Renal cortical epithelial cell (primary cell): ENCODE results near the gene FGF7. TPM values are rescaled to one million over a fixed set of nuclear protein-coding genes. Genes with fewer than 3 reads are reported as not detected.
A peak's percentile ranks its signal among the peaks of the same experiment; 100 is the strongest.
"Not testable (repeated sequence)": the region's sequence is repeated elsewhere in the genome, so short reads cannot be mapped to it uniquely, and the experiment has no call there.

Source experiments
- DNase-seq: peaks from one replicate; pipeline ENCODE4 v3.0.0-alpha.2; 2011; ENCODE audit warnings: low read depth
- total RNA-seq: library from RNA; depleted of rRNA; stranded (reverse); fragments of >200 nt; gene quantifications from 2 replicates; pipeline ENCODE4 v1.2.3, GENCODE V29; 2014

Gene FGF7
- total RNA-seq, 1 donor from 2014 or later: 0.15 TPM

DNA sequence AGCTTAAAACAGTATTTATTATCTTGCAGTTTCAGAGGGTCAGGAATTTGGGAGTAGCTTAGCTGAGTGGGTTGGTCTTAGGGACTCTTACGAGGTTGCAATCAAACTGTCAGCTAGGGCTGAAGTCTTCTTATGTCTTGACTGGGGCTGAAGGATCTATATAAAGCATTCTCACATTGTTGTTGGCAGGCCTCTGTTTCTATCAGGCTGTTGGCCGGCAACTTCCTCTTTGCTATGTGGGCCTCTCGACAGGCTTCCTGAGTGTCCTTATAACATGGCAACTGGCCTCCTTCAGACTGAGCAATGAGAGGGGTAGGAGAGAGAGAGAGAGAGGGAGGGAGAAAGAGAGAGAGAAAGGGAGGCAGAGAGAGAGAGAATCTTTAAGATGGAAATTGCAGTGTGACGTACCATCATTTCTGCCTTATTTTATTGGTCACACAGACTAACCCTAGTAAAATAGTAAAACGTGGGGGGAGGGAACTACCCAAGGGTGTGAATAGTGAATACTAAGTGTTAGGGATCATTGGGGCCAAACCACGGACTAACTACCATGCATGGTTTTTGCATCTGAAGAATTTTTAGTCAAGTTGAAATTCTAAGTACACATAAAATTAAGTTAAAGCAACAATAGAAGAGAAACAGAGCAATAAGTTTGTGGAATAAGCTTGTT is 16.1 kb downstream of the FGF7 start:
- DNase-seq: peak; percentile 3

DNA sequence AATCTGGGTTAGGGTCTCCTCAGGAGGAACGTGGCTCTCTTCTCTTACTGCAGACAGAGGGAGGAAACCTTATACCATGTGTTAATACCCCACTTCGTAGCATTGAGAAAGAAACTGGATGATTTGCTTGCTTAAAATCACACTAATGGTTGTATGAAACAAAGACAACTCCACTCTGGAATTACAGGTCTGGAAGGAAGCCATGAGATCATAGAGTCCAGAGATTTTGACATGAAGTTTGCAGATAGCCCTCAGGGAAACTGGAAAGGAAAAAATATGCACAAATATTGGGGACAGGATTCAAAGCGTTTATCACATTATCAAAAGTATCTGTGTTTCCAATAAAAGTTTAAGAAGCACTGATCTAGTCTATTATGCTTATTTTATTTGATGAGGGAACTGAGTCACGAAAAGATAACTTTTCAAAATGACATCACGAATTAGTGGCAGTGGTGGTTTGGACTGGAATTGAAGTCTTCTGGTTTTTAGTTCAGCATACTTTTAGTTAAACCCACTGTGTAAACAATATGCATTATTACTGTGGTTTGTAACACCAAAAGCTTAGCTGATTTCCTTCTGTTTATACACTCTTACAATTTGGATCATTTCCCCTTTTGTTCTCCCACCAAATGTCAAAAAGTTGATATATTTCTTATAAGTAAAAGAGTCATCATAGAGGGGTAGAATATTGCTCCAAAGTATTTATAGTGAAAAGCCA is 16.8 kb downstream of the FGF7 start:
- DNase-seq: peak; percentile 3

DNA sequence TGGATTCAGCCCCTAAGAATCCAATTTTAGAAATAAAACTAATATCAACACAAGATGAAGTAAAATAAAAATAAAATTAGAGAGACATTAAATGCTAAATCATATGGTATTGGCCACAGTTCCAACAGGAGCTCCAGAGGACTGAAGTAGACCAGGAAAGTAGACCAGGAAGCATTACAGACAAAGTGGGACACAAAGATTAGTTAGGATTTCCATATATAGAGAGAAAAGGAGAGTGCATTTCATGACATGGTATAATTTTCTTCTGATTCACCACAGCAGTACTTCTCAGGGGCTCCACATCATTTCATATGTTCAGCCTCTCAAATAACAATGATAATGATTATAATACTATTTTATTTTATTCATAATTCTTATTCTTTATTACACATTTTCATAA is 18.3 kb downstream of the FGF7 start:
- DNase-seq: no peak

DNA sequence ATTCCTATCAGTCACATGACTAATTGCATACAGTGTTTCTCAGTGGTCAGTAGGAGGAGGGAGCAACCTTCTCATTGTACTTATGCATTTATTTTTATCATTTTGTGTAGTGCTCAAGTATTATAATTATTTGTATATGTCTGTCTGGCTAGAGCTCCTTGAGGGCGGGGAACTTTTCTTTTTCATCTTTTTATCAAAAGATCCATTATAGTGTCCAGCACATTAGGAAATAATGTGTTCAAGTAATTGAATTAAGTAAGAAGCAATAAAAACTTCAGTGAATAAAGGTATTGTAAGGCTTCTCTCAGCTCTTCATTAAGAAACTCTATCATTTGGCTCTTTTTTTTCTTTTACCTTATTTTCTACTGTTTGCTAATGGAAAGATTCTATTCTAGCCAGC is 18.8 kb downstream of the FGF7 start:
- DNase-seq: no peak

DNA sequence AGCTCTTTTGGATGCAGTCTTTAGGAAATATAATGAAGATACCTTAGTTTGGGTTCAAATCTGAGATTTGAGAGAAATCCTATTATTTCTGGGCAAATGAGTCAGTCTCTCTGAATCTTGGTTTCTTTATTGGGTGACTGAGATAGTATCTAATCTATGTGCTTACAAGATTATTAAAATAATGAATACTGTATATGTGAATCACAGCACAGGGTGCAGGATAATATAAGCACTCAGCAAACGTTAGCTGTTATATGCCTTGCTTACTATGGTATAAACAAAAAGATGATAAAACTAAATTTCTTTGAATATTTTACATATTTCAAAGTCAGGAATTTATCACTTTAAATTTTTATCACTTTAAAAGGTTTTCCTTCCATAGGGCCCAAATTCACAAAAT is 29.6 kb downstream of the FGF7 start:
- no peak for DNase-seq

DNA sequence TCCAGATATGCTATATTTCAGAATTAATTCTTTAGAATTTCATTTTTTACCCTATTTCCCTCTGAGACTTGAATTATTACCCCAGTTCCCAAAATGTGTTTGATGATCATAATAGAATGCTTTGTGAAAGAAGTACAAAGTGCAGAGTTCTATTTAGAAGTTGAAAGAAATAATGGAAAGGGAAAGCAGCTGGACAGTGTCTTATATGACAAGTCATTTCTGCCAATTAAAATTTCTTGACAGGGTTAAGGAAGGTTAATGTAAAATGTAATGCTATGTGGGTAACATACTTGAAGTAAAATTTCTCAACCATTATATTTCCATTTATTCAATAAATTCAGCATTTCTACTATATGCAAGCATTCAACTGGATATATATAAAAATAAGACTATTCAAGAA is 33.1 kb downstream of the FGF7 start:
- DNase-seq: no peak

DNA sequence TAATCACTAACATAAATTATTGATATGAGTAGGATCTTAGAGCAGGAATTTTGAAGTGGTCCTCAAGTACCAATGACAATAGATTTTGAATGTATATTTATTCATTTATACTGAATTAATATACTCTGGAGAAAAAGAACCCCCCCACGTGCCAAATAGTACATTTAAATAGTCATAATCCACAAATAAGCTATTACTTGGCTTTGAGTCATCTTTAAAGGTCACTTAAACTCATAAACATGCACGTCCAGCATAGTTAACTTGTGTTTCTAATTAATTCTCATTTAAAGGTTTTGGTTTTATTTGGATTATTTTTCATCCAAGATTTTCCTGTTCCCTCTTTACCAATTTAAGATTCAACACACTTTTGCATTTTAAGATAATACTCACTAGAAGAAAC is 35.1 kb downstream of the FGF7 start:
- DNase-seq: no peak

DNA sequence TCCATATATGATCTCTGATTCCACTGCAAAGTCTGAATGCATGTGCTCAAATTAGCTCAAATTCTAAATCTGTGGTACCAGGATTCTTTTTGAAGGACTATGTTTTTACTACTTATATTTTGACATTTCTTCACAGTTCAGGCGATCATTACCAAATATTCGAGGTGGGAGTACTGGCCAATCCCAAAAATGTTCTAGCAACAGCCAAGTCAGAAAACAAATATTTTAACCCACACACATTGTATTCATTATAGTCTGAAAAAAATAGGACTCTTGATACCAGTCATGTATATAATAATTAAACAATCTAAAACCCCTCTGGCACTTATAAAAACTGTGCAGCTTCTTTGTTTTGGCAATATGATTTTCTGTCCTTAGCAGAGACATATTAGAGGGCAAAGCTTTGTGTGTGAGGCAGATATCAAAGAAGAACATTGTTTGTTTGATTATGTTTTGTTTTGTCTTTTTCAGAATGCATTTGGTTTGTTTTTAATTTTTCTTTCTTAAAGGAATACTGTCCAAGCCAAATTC is 37.4 kb downstream of the FGF7 start:
- DNase-seq: no peak

DNA sequence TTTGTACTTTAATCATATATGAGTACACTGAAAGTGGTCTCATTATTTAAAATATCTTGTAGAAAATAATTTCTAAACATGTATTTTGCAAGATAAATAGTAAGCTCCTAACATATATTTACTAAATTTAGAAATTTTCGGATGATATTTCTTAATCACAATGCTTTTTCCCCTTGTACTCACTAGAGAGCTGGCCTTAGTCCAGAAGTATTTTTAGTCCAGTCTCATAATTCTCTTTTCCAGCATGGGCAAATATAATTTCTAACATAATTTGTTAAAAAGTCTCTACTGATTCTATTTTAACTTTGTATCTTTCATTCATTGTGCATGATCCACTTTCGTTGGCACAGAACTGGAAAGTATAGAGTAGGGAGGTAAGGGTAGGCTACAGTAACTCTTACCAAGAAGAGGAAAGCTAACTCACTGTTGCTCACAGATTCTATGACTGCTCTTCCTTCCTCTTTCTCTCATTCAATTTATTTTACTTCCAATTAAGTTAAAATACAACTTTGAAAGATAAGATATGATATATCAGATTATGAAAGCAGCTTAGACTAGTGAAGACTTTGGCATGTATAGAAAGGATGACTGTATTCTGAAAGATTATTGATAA is 39.3 kb downstream of the FGF7 start:
- no peak for DNase-seq

DNA sequence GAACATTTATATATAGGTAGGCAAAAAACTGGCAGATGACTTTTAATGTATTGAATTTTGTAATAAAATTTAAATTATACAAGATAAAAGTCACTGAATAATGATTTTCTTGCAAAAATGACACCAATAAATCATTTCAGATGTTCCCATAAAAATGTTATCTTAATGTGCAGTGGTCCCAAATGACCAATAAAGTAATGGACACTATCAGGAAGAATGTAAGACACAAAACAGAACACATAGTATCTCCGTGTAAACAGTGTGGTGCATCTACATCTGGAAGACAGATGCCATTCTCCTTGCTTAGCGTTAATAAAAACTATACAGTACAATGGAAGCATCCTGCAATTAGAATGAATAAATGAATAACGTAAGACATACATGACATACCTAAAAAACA is 41.5 kb downstream of the FGF7 start:
- no peak for DNase-seq

DNA sequence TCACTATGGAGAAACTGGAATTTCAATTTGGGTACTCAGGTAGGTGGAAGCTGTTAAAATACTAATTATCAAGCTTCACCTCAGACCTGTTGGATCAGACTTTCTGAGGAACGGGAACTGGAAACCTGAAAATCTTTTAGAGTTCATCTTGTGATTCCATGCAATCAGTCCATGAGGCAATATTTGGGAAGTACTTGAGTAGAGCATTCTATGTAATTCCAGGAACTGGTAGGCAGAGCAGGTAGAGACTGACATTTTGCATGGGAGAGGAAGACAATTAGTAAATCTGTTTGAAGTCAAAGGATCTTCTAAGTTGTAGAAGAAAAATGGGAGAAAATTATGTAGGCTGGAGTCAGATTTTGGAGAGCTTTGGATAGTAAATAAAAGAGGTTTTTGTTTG is 43.1 kb downstream of the FGF7 start:
- no peak for DNase-seq

DNA sequence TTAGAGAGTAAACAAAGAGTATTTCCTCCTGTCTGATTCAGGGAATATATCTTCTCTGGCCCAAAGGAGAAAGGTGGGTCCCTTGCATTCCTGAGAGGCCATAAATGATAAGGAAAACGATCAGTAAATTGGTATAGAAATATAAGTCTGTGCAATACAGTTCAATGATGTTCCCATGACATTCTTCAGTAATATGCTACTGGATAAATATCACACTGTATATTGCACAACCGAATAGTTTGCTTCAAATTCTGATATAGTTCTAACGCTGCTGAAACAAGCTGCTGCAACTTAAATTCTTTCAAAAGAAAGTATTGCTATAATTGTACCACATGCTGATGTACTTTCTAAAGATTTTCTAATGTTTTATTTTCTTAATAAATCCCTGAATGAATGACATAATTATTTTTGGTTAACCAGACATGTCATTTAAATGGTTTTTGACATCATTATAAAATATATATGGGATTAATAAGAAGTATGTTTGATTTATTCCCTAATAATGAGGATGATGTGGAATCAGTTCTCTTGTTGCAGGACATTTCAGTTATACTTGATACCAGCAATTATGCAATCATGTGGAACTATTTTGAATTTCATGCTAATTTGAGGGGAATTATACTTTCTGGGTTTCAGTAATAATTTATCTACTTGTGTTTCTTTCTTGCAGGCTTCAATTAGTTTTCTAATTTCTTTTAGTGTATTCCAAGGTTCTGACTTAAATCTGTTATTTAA is 44.9 kb downstream of the FGF7 start:
- DNase-seq: no peak

DNA sequence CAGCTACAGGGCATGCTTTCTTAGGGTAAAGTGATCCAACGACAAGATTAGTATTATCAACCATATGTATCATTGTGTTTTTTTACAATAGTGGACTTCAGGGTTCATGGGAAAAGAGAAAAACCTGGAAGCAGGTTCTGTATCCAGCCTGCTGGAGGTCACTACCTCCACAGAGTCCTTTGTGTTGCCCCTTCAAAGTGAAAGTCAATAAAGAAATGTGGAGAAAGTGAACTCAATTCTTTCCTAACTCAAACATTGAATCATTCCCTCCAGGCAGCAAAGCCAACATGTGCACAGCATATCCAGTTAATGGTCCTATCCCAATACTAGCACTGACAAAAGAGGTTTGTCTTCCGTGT is 45.4 kb downstream of the FGF7 start:
- peak; percentile 29 for DNase-seq

DNA sequence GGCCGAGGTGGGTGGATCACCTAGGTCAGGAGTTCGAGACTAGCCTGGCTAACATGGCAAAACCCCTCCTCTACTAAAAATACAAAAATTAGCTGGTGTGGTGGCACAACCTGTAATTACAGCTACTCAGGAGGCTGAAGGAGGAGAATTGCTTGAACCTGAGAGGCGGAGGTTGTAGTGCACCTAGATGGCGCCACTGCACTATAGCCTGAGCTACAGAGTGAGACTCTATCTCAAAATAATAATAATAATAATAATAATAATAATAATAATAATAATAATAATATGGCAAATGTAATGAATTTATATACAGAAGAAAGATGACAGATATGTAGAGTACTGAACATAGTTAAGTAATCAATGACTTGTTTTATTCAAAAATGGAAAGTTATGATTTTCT is 48.2 kb downstream of the FGF7 start:
- not testable (repeated sequence) for DNase-seq

DNA sequence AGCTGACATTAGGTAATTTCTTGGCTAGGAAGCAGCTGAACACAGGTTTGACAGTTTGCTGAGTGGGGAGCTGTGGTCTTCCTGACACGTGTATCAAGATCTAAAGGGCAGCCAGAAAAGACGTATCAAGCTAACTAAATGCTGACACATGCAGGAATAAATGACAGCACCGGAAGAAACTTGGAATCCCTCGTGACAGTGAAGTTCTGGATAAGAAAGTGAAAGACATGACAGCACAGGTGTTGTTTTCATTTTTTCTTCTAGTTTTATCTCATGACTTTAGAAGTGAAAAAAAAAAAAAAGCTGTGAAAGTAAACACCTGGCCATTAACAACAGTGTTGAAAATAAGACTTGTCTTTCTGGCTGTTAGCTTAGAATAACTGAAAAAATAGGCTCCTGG is 48.7 kb downstream of the FGF7 start:
- DNase-seq: no peak

DNA sequence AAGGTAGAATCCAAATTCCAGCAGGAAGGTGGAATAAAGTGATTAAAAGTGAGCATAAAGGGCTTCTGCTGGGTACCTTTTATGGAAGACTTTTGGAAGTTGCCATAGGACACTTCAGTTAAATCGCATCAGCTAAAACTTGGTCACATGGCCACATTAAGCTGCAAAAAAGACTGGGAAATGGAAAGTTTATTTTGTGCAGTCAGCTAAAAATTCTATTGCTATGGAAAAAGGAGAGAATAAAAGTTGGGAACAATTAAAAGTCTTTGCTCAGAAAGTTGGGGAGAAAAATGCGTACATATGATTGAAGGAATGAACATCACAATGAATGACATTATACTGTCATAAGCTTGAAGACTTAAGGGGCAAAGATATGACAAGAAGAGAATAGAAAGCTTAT is 49.3 kb downstream of the FGF7 start:
- no peak for DNase-seq

DNA sequence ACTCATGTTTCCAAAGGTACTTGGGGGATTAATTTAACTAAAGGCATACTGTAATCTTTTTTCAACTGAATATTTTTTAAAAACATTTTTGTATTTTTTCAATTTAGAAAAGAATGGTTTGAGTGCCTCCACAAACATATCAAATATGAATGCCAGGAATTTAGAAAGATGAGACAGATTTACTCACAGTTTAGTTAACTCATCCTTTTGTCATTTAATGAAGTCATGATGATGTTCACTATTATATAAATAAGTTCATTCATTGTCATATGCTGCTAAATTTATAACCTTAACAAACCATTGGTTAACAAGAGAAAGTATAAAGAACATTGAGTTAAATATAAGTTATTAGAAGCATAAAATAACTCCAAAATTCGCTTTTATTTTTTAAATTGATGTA is 50.0 kb downstream of the FGF7 start:
- no peak for DNase-seq

DNA sequence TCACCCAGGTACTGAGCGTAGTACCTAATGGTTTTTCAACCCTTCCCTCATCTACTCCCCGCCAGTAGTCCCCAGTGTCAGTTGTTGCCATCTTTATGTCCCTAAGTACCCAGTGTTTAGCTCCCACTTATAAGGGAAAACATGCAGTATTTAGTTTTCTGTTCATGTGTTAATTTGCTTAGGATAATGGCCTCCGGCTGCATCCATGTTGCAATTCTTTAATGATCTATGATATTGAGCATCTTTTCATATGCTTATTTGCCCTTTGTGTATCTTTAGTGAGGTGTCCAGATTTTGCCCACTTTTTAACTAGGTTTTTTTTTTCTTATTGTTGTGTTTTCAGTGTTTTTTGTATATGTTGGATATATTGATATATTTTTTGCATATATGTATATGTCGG is 55.0 kb downstream of the FGF7 start:
- DNase-seq: not testable (repeated sequence)

DNA sequence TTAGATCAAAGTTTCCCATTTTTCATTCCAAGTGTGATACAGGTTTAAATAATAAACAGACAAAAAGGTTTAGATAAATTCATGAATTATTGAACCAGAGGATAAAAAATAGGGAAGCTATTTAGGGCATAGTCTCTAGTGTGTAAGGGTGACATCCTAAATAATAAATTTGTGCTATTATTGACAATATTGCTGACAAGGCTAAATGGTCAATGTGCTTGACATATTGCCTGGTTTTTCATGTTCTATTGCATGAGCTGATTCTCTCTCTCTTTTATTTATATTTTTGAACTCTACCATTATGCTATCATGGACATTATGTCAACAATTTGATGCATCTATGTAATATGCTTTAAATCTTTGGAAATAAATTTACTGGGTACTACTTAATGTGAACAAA is 55.9 kb downstream of the FGF7 start:
- DNase-seq: not testable (repeated sequence)

DNA sequence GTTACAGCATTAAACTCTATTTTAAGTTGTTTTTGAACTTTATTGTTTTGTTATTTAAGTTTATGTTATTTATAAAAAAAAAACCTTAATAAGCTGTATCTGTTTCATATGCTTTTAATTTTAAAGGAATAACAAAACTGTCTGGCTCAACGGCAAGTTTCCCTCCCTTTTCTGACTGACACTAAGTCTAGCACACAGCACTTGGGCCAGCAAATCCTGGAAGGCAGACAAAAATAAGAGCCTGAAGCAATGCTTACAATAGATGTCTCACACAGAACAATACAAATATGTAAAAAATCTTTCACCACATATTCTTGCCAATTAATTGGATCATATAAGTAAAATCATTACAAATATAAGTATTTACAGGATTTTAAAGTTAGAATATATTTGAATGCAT is 62.4 kb downstream of the FGF7 start:
- not testable (repeated sequence) for DNase-seq

DNA sequence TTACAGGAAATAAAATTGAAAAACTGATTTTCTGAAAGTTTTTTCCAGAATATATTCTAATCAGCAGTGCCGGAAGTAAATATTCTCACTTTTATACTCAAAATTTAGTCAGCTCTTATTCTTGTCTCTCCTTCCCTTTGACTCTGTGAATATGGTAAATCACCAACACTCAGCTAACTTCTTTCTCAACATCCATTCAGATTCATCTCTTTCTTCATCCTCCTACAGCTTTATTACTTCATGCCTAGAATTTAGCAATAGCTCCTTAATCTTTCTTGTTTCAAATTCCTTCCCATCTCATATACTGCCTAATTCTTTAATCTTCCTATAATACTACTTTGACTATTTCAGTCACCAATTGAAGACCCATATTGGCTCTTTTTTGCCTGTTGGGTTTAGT is 67.9 kb downstream of the FGF7 start:
- DNase-seq: no peak

DNA sequence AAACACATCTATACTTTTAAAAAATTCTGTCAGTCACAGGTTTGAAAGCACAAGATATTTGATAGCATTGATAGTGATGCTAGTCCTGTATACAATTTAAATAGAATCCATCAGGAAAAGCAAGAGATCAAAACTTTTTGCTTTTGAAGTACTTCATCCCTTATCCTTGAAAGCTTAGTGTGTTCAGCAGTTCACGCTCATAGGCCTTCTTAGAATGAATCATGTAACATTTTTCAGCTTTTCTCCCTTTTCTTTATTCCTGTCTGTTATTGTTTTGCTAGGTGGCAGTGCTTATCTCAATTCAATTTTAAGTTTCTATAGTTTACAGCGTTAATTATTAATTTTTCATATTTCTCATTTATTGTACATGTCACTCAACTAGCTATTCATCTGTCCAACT is 69.1 kb downstream of the FGF7 start:
- no peak for DNase-seq

DNA sequence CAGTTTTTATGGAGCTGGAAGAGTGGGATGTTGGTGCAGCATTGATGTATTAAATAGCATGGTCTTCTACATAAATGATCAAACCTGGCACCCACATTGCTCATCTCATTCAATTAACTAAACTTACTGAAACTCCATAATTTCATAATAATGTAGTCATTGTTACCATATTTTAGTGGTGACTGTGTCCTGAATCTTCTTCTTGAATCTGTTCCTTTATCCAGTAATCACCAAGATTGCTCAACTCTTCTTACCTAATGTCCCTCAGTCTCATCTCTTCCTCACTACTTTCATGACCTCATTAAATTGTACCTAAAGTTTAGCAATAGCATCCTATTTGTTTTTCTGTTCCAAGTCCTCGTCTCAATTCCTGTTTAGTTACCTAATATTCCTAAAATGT is 69.8 kb downstream of the FGF7 start:
- DNase-seq: peak; percentile 42
